HG03097 (cell line): ENCODE measurements around the gene F12.

ENCODE experiments used
- ATAC-seq: cut with Tn5 transposase; IDR thresholded peaks from one replicate; pipeline ENCODE4 v1.9.1; 2021; ENCODE audit not compliant: unreplicated experiment, low FRiP score

Gene F12

GRCh38 chr5:177409043-177409801 is at the start of gene F12:
TSS of gene F12 (minus strand) at chr5:177409564. CDS start at chr5:177409527, 37 bp downstream.
- ATAC-seq = no peak

GRCh38 chr5:177458912-177459350 is 49.6 kb upstream of the F12 start:
- ATAC-seq = no peak

DNA sequence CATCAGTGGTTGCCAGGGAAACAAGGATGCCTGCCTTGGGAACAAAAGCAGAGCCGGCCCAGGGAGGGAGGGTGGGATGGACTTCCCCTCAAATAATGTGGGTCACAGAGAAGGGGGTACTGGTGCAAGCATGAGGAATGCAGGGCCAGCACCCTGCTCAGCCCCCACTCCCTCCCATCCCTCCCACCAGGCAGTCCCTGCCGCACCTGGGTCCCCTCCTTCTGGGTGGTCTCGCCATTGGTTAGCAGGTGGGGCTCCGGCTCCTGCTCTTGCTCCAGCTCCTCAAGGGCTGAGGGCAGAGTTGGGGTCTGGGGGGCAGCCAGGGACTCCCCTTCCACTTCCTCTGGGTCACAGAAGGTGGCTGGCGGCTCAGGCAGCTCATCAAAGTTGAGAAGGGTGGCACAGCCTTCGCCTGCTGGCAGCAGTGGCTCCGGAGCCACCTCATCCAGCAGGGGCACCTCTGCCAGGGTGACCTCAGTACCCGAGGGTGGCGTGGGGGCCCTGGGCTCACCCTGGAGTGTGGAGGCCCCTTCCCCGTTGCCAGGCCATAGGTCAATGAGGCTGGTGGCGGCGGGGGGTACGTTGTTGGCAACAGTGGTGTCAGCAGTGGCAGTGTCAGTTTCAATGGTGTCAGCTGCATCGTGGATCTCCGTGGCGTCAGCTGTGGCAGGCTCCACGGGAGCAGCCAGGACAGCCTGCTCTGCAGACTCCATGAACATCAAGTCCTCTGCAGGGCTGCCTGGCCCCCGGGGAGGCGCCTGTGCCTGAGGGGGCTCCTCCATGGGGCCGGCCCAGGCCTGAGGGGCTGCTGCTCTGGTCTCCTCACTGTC is 48.7 kb upstream of the F12 start:
- ATAC-seq = no peak

DNA sequence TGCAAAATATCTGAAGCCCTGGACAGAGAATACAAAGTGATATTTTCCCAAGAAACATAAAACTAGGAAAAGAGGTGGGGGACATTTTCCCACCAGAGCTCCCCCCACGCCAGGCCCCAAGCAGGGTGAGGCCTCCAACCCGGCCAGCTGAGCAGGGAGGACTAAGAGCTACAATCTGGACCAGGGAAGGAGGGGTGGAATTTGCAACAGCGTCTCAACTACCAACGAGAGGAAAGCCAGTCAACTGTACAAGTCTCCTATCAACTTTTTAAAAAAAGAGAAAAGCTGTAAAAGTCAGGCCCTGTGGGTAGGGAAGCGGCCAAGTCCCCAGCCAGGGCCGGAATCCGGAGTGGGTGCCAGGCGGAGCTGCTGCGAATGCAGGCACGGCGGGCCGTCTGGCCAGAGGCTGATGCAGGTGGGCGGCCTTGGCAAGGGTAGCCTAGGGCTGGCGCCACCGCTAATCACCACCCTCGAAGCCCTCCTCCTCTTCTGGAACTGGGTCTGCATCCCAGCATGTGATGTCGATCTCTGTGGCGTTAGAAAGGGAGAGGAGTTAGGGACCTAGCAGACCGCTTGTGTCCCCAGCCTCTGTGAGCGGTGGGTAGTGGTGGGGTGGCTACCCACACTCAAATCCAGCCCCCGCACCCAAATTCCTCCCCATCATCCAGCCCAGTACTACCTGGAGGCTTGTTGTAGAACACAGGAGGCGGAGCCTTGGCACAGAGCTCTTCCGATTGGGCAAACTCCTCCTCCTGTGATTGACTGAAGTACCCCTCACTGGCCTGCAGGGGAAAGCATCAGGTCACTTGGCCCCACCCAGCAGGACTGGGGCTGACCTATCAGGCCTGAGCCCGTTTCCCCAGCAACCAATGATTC is 47.9 kb upstream of the F12 start:
- peak; percentile 29 for ATAC-seq

DNA sequence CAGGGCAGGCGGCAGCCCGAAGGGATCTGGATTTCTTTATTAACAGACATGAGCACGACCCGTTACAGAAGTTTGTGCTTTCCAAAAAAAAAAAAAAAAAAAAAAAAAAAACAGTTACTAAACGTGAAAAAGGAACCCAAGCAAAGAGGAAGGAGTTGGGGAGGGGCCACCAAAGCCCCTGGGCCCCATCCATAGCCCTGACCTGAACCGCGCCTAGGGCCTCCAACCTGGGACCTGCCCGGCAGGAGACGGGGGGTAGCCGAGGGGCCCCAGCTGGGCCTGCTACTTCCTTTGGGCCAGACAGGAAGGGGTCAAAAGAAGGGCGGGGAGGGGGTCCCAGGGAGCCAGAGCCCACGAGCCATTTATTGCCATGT is 47.2 kb upstream of the F12 start:
- no peak for ATAC-seq

DNA sequence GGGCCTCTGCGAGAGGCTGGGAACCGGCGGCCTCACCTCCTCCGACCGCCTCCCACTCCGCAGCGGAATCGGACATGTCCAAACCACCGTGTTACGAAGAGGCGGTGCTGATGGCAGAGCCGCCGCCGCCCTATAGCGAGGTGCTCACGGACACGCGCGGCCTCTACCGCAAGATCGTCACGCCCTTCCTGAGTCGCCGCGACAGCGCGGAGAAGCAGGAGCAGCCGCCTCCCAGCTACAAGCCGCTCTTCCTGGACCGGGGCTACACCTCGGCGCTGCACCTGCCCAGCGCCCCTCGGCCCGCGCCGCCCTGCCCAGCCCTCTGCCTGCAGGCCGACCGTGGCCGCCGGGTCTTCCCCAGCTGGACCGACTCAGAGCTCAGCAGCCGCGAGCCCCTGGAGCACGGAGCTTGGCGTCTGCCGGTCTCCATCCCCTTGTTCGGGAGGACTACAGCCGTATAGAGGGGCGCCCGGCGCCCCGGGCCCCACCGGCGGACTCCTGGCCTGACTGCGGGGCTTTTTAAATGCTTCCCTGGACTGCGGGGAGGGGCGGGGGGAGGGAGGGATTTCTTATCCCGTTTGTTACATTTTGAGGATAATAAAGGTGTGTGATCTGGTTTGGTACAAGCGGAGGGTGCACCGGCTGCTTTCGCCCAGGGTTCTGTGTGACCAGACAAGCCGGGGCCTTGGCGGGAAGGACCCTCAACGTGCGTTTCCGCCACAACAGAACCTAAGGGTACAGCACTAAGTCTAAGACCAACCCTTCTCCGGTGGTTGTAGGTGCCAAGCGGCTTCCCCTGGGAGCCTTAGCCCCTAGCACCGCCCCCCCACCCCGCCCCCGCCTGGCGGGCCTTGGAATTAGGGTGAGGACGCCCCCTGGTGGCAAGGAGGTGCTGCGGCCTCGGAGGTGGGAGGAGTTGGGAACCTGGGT is 46.6 kb upstream of the F12 start:
- no peak for ATAC-seq

GRCh38 chr5:177455036-177455660 is 45.8 kb upstream of the F12 start:
- ATAC-seq = peak; percentile 52

GRCh38 chr5:177454397-177455035 is 45.2 kb upstream of the F12 start:
- peak; percentile 43 for ATAC-seq

- ATAC-seq = peak; percentile 1
Observed at GRCh38 chr5:177453852-177454396, 44.6 kb upstream of the F12 start.

GRCh38 chr5:177452688-177453638 is 43.6 kb upstream of the F12 start:
- no peak for ATAC-seq

DNA sequence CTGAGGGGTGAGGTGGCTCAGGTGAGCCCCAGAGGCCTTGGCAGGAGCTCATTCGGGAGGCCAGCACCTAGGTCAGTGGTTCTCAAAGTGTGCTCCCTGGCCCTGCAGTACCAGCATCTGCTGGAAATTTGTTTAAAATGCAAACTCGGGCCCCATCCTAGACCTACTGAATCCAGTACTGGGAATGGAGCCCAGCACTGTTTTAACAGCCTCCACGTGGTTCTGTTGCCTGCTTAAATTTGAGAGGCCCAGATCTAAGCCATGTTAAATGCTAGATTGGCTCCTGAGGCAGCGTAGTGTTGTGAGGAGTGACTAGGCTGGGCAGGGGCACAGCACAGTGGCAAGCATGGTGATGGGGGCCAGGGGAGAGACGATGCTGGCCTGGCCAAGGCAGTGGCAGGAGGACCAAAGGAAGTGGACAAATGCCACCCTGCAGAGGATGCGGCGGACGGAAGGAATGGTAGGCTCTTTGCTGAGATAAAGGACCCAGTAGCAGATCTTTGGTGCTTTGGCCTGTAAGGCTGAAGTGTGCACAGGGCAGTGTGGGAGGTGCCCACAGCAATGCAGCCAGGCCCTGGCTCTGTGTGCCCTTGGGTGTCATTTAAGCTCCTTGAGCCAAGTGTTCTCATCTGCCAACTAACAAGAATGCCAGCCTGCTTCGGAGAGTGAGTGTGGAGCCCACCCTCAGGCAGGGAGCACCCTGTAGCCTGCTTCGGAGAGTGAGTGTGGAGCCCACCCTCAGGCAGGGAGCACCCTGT is 41.5 kb upstream of the F12 start:
- no peak for ATAC-seq

GRCh38 chr5:177449140-177450061 is 40.0 kb upstream of the F12 start:
- ATAC-seq = no peak

GRCh38 chr5:177448244-177448950 is 39.0 kb upstream of the F12 start:
- no peak for ATAC-seq

DNA sequence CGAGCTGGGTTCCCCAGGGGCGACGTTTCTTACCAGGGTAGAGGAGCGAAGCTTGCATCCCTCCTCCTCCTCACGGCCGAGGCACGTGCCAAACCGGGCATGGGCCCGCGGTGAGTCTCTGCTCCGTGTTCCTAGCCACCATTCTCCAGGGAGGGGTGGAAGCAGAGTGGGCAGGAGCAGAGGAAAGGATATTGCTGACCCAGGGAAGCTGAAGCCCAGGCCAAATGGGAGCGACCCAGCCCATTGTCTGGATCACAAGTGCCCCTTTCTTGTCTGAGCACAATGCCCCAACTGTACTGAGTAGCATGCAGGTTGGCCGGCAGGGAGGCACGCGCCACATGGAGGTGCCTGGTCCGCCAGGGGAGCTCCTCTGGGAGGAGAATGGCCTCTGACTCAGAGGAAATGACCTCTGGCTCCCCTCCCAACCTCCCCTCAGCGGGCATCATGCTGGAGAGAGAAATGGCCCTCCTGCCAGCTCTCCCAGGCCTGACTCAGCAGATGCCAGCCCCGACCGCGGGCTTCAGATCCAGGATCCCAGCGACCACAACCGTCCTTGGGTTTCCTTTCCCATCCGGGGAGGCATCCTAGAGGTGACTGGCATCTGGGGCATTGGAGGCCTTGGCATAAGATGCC is 38.4 kb upstream of the F12 start:
- no peak for ATAC-seq
